HK-2 (cell line): Measurements from ENCODE around the gene RTN4RL1.

Experiments
- DNase-seq: peaks from one replicate; pipeline ENCODE4 v3.0.0-alpha.2; 2018; ENCODE audit not compliant: unreplicated experiment

The RTN4RL1 gene

DNA sequence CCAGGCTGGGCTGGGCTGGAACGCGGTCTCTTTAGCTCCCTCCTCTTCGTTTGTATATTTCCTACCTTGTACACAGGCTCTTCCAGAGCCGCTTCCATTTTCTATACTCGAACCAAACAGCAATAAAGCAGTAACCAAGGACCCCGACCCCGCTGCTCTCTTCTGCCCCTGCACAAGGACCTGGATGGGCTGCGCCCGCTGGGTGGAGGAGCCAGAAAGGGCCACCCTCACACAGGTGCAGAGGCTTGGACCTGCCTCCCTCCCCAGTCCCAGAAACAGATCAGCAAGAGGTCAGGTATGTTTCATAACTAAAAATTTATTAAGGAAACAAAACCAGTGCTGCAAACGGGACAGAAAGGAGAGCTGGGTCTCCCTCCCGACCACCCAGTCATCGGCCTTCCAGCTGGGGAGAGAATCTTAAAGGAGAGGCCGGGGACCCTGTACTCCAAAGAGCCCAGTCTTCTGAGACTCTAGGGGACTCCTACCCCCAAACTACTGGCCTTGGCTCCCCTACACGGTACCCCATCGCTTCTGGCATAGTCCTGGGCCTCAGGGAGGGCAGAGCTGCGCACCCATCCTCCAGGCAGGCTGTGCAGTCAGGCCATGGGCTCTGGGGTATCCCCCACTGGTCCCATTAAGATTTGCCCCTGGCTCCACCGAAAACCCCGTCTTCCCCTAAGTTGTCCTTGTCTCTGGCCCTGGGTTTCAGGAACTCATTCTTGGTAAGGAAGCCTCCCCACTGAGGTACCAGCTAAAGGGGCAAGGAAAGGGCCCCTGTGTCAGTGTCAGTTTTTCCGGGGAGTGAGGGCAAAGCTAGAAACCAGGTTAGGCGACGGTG is 34.6 kb upstream of the RTN4RL1 start:
- DNase-seq = no peak

DNA sequence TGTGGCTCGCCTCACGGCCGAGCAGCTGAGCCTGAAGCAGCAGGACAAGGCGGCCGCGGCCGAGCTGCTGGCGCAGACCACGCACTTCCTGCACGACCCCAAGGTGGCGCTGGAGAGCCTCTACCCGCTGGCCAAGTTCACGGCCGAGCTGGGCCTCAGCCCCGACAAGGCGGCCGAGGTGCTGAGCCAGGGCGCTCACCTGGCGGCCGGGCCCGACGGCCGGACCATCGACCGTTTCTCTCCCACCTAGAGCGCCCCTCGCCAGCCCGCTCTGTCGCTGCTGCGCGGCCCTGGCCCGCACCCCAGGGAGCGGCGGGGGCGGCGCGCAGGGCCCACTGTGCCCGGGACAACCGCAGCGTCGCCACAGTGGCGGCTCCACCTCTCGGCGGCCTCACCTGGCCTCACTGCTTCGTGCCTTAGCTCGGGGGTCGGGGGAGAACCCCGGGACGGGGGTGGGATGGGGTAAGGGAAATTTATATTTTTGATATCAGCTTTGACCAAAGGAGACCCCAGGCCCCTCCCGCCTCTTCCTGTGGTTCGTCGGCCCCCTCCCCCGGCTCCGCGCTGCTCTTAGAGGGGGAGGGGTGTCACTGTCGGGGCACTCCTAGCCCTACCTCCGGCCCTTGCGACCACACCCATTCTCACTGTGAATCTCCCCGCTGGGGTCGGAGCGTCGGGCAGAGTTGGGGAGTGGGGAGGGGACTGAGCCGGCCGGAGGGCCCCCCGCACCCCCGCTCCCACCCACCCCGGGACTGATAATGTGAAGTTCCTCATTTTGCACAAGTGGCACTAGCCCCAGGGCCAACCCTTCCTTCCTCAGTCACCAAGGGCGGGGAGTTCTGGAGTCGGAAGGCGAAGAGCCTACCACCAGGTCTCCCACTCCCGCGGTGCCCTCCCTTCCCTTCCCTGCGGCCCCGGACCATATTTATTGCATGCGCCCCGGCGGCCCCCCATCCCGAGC is 33.7 kb upstream of the RTN4RL1 start:
- no peak for DNase-seq

DNA sequence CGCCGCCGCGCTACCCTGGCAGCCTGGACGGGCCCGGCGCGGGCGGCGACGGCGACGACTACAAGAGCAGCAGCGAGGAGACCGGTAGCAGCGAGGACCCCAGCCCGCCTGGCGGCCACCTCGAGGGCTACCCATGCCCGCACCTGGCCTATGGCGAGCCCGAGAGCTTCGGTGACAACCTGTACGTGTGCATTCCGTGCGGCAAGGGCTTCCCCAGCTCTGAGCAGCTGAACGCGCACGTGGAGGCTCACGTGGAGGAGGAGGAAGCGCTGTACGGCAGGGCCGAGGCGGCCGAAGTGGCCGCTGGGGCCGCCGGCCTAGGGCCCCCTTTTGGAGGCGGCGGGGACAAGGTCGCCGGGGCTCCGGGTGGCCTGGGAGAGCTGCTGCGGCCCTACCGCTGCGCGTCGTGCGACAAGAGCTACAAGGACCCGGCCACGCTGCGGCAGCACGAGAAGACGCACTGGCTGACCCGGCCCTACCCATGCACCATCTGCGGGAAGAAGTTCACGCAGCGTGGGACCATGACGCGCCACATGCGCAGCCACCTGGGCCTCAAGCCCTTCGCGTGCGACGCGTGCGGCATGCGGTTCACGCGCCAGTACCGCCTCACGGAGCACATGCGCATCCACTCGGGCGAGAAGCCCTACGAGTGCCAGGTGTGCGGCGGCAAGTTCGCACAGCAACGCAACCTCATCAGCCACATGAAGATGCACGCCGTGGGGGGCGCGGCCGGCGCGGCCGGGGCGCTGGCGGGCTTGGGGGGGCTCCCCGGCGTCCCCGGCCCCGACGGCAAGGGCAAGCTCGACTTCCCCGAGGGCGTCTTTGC is 32.8 kb upstream of the RTN4RL1 start:
- DNase-seq = no peak

DNA sequence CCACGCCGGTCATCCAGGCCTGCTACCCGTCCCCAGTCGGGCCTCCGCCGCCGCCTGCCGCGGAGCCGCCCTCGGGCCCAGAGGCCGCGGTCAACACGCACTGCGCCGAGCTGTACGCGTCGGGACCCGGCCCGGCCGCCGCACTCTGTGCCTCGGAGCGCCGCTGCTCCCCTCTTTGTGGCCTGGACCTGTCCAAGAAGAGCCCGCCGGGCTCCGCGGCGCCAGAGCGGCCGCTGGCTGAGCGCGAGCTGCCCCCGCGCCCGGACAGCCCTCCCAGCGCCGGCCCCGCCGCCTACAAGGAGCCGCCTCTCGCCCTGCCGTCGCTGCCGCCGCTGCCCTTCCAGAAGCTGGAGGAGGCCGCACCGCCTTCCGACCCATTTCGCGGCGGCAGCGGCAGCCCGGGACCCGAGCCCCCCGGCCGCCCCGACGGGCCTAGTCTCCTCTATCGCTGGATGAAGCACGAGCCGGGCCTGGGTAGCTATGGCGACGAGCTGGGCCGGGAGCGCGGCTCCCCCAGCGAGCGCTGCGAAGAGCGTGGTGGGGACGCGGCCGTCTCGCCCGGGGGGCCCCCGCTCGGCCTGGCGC is 32.1 kb upstream of the RTN4RL1 start:
- DNase-seq = no peak

DNA sequence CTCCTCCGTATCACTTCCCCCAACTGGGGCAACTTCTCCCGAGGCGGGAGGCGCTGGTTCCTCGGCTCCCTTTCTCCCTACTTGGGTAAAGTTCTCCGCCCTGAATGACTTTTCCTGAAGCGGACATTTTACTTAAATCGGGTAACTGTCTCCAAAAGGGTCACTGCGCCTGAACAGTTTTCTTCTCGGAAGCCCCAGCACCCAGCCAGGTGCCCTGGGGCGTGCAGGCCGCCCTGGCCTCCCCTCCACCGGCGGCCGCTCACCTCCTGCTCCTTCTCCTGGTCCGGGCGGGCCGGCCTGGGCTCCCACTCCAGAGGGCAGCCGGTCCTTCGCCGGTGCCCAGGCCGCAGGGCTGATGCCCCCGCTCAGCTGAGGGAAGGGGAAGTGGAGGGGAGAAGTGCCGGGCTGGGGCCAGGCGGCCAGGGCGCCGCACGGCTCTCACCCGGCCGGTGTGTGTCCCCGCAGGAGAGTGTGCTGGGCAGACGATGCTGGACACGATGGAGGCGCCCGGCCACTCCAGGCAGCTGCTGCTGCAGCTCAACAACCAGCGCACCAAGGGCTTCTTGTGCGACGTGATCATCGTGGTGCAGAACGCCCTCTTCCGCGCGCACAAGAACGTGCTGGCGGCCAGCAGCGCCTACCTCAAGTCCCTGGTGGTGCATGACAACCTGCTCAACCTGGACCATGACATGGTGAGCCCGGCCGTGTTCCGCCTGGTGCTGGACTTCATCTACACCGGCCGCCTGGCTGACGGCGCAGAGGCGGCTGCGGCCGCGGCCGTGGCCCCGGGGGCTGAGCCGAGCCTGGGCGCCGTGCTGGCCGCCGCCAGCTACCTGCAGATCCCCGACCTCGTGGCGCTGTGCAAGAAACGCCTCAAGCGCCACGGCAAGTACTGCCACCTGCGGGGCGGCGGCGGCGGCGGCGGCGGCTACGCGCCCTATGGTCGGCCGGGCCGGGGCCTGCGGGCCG is 31.4 kb upstream of the RTN4RL1 start:
- no peak for DNase-seq

DNA sequence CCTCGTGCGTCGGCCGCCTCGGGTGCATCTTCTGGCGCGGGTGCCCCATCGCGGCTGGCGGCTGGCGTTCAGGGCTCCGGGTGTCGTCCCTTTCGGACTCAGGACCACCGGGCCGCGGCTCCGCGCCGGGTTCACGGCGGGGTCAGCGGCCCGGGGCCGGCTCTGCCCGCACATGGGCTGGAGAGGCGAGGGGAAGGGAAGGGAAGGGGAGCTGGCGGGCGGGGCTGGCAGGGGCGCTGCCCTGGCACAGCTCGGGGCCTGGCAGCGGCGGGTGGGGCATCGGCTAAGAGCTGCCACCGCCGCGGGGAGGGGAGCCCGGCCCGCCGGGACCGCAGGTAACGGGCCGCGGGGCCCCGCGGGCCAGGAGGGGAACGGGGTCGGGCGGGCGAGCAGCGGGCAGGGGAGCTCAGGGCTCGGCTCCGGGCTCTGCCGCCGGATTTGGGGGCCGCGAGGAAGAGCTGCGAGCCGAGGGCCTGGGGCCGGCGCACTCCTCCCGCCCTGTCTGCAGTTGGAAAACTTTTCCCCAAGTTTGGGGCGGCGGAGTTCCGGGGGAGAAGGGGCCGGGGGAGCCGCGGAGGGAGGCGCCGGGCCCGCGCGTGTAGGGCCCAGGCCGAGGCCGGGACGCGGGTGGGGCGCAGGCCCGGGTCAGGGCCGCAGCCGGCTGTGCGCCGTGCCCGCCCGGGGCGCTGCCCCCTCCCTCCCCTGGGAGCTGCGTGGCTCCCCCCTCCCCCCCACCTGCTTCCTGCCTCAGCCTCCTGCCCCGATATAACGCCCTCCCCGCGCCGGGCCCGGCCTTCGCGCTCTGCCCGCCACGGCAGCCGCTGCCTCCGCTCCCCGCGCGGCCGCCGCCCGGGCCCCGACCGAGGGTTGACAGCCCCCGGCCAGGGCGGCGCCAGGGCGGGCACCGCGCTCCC is 30.4 kb upstream of the RTN4RL1 start:
- DNase-seq = no peak

DNA sequence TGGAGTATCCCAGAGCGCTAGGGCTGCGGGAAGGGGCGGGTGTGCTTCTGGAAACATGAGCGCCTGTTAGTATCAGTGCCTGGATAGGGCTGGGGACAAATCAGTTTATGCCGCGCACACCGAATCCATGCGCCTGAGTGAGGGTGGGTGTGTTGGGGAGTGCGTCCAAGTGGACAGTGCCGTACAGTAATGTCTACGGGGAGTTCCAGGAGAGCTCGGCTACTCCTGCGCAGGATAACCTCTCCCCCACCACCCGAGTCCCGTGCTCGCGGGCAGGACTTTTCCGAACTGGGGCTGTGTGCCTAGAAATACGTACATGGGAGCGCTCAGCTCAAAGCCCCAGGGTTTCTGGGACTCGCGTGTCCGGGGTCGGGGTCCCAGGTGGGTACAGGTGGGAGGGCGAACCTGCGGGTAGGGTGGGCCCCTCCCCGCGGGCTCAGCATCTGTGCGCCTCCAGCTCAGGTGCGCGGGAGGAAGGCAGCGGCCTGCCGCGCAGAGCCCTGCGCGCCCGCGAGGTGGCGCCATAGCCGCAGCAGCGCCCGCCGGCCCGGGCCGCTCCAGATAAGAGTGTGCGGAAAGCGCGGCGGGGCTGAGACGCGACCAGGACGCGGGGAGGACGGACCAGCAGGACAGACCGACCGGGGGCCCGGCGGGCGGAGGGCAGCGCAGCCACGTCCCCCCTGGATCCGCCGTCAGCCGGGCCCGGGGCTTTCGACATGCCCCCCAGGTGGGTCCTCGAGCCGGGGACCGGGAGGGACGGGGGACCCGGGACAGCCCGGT is 29.6 kb upstream of the RTN4RL1 start, which contains the start of gene HIC1:
HIC1 (plus strand) TSS at position 592 of the 780 bp plus-strand sequence. CDS start 1,588 bp downstream, outside the sequence.
- DNase-seq = peak; percentile 86

DNA sequence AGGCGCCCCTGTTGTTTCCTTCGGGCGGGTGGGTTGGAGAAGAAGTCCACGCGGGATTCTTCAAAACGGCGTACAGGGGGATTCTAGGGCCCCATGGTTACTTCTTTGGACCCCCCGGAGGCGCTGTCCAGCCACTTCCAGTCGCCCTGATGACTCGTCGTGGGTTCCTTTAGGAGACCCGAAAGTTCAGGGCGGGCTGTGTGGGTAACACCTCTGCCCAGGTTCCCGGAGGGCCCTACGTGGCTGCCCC is 29.1 kb upstream of the RTN4RL1 start:
- DNase-seq = no peak

DNA sequence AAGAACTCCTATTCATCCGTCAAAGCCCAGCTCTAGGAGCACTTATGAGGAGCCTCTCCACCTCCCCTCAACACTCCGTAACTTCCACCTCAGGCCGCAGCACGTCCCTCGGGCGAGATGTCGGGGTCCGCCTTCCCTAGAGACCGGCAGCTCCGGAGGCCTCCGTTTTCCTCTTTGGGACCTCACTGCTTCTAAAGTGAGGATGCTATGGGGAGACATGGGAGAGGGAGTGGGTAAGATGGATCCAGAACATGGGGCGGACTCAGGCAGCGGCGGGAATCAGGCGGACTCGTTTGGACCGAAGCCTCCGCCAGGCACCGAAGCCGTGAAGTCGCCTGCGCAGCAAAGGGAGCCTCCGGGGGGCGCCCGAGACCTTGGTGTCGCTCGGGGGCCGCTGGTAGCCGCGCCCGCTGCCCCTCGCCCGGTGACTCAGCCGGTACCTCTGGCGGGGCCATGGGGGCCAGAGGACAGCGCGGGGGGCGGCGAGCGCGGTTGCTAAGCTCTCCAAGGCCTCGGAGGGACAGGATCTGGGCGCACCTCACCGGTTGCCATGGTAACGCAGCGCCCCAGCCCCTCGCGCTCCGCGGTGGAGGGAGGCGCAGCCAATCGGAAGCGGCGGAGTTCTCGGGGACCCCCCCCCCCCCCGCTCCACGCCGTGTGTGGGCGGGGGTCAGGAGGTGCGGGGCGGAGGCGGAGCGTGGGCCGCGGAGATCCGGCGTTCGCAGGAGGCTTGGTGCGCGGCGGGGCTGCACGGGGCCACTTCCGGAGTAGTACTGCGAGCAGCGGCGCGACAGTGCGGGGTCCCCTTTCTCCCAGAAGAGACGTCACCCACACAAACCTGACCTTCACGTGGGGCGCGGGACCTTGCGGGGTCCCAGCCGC is 28.5 kb upstream of the RTN4RL1 start:
- DNase-seq = peak; percentile 81

DNA sequence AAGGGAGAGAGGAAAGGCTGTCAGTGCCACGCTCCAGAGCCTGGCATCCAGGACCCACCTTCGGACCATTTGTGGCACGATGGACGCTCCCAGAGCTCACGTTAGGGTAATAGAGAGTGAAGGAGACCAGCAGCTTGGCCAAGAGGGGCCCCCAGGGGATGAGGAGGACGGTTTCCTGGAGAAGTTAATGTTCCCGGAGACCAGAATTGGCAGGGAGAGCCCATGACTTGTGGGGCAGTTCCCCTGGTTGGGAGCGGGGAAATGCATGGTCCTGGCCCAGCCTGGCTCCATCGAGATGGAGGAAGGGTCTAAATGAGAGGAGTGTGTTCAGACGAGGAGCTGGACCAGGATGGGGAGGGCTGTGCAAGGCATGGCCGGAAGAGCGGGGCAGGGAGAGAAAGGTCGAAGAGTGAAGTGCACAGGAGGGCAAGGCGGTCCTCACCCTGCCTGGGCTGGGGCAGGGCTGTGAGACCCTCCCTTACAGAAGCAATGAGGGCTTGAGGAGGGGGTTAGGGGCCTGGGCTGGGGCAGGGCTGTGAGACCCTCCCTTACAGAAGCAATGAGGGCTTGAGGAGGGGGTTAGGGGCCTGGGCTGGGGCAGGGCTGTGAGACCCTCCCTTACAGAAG is 26.9 kb upstream of the RTN4RL1 start:
- no peak for DNase-seq

DNA sequence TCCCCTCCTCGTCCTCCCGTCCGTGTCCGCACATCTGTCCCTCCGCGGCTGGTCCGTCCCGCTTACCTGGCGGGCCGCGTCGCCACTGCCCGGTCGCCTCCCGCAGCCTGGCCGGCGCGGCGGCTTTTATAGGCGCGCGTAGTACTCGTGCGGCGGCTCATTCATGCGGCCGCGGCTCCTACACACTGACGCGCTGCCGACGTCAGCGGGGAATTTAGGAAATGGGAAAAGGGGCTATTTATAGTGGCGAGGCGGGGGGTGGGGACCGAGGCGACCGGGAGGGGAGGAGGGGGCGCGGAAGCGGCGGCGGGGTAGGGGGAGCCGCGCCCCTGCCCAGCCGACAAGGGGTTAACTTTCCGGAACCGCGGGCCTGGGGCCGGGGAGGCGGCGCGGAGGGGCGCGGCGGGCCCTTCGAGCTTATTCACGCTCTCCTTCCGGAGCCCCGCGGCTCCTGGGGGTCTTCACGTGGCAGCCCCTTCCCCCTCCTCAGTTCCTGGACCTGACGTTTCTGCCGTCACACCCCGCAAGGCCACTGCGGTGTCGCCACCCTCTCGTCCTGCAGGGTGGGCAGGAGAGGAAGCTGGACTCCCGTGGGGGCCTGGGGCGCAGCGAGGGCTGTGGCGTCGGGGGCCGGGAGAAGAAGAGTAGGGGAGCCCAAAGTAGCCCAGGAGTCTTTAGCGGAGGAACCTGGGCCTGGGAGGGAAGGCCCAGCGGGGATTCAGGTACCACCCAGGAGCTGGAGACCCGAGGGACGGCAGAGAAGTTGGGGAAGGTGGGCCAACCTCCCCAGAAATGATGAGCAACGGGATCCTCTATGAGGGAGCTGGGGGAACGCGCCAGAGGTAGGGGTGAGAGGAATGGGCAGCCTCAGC is 26.2 kb upstream of the RTN4RL1 start:
- DNase-seq = peak; percentile 34

DNA sequence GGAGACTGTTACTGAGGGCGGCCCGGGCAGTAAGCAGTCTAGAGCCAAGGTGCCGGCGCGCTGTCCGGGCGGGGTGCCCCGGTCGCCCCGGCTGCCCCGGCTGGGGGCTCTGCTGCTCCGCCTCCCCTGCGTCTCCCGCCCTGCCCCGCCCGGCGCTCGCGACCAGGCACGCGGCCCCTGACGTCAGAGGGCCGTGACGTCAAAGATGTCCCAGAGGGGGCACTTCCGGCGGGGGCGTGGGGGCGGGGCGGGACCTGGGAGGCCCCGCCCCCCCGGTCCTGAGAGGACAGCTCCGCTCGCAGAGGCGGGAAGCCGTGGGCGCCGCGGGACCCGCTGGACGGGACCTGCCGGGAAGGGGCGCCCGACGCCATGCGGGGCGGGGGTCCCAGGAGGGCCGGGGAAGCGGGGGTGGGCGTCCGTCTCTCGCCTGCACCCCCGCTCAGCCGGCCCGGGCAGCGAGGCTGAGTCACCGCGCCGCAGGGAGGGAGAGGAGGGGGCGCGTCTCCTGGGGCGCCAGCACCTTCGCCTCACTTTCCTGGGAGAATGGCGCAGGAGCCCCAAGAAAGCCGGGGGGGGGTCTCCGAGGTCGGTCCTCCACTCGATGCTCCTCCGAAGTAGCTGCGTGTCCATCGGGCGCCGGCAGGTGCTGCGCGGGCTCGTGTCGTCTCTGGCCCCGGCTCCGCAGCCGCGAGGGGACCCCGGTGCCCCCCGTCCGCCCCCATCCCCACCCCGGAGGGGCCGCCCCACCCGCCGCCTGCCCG is 25.3 kb upstream of the RTN4RL1 start:
- peak; percentile 77 for DNase-seq

DNA sequence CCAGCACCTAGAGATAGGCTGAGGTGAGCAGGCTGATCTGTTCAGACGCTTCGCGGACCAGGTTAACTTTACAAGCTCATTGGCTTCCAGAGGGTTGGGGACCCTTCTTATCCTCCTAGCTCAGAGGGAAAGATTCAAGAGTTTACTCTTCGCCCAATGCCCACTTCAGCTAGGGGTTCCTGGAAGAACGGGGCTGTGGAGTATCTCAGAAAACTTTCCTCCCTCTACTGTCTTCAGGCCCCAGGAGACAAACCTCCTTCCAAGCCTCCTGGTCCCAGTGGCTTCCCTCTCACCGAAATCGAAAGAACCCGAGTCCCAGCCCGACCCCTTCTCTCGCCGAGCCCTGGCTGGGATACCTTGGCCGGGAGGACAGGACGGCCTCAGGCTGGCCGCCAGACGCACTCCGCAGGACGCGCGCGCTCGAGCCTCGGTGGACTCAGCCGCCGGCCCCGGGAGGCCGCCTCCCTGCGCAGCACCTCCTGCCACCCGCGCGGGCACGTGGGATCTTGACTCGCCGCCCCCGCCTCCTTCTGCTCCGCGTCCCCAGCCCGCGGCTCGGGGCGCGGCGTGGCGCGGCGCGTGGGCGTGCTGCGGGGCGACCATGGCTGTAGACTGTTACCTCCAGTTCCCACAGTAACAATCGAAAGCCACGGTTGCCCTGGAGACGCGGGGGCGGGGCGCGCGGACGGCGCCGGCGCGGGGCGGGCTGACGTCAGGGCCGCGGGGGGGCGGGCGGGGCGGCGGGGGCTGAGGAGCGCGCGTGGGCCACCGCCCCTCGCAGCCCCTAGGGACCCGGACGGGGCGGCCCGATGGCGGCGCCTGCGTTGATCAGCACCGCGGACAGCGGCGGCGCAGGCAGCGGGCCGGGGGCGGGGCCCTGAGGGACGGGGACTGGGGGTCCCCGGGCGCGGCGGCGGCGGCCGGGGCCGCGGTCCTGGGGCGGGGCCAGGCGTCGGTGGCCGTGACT is 24.5 kb upstream of the RTN4RL1 start:
- peak; percentile 87 for DNase-seq

DNA sequence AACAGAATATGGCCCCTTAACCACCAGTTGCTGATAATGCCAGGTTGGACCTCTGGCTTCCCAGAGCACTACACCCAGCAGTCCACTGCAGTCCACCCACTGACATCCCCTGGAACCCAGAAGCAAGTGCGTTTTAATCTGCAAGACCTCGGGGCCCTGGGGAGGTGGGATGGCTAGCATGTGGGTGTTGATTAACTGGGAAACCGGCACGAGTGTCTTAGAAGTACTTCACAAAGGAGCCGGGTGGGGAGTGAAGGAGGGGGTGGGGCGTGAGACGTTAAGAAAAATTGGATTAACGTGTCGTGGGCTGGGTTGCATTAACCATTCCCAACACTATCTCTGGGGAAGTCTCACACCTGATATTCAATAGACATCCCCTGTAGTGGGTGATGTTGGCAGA is 23.7 kb upstream of the RTN4RL1 start:
- no peak for DNase-seq
